Measurements from ENCODE around the gene ERC2.

Gene ERC2

DNA sequence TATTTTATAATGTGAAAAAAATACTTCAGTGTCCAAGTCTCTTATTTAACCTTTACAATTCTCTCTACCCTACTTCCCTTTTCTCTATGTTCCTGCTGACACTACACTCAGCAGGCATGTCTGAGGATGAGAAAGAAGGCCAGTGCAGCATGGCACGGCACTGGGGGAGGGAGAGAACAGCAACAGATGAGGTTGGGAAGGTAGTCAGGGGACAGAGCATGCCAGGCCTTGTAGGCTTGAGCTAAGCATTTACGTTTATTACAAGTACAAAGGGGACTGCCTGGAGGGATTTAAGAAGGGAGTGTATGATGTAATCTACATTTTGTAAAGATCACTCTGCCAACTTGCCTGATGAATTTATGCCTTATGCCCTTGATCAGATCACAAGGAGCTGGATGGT lies 863.9 kb downstream of the ERC2 start:
- DNase-seq (ENCODE audit: low read depth) = no peak
- no peak for TF ChIP-seq CTCF (conservative IDR thresholded peaks at IDR 0.05; ENCODE audit: control insufficient read depth, insufficient read depth, low read depth, low read length)
- no peak overlapping the region for H3K4me3 ChIP-seq (ENCODE audit: control insufficient read depth, low read depth, low read length)

- TF ChIP-seq CTCF (conservative IDR thresholded peaks at IDR 0.05; ENCODE audit: control insufficient read depth, insufficient read depth, low read depth, low read length) = no peak
- no peak for DNase-seq (ENCODE audit: low read depth)
Observed at GRCh38 chr3:55601366-55602080, 866.7 kb downstream of the ERC2 start.

GRCh38 chr3:55598224-55598623 lies 870.0 kb downstream of the ERC2 start:
- no peak overlapping the region for H3K4me3 ChIP-seq (ENCODE audit: control insufficient read depth, low read depth, low read length)
- DNase-seq (ENCODE audit: low read depth) = no peak
- TF ChIP-seq CTCF (conservative IDR thresholded peaks at IDR 0.05; ENCODE audit: control insufficient read depth, insufficient read depth, low read depth, low read length) = no peak

More at GRCh38 chr3:55601366-55602080, 866.7 kb downstream of the ERC2 start:
- no peak overlapping the region for H3K4me3 ChIP-seq (ENCODE audit: control insufficient read depth, low read depth, low read length)

DNA sequence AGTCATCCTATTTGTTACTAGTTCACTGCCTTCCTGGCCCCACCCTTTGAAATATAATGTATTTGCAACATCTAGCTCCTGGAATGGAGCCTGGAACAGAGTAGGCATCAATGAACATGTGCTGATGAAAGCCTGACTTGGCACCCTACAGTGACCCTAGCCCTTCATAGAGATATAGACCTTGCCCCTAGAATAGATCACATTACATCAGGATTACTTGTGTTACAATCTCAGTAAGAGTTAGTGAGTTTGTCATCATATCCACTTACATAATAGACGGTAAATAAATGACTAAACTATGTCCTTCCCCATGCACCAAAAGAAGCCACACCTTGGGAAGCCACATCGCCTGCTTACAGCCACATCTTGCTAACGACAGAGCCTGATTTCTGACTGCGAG lies 870.6 kb downstream of the ERC2 start:
- DNase-seq (ENCODE audit: low read depth) = no peak
- no peak for TF ChIP-seq CTCF (conservative IDR thresholded peaks at IDR 0.05; ENCODE audit: control insufficient read depth, insufficient read depth, low read depth, low read length)
- H3K4me3 ChIP-seq (ENCODE audit: control insufficient read depth, low read depth, low read length) = no peak overlapping the region

DNA sequence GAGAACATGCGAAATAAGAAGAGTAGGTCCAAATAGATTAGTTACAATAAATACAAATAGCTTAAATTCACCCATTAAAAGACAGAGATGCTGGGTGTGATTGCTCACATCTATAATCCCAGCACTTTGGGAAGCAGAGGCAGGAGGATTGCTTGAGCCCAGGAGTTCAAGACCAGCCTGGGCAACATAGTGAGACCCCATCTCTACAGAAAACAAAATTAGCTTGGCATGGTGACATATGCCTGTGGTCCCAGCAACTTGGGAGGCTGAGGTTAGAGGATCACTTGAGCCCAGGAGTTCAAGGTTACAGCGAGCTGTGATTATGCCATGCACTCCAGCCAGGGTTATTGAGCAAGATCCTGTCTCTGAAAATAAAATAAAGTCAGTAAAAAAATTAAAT lies 872.1 kb downstream of the ERC2 start:
- H3K4me3 ChIP-seq (ENCODE audit: control insufficient read depth, low read depth, low read length) = no peak overlapping the region
- TF ChIP-seq CTCF (conservative IDR thresholded peaks at IDR 0.05; ENCODE audit: control insufficient read depth, insufficient read depth, low read depth, low read length) = no peak
- DNase-seq (ENCODE audit: low read depth) = no peak

GRCh38 chr3:55595420-55595819 lies 872.8 kb downstream of the ERC2 start:
- DNase-seq (ENCODE audit: low read depth) = no peak
- H3K4me3 ChIP-seq (ENCODE audit: control insufficient read depth, low read depth, low read length) = no peak overlapping the region
- no peak for TF ChIP-seq CTCF (conservative IDR thresholded peaks at IDR 0.05; ENCODE audit: control insufficient read depth, insufficient read depth, low read depth, low read length)

DNA sequence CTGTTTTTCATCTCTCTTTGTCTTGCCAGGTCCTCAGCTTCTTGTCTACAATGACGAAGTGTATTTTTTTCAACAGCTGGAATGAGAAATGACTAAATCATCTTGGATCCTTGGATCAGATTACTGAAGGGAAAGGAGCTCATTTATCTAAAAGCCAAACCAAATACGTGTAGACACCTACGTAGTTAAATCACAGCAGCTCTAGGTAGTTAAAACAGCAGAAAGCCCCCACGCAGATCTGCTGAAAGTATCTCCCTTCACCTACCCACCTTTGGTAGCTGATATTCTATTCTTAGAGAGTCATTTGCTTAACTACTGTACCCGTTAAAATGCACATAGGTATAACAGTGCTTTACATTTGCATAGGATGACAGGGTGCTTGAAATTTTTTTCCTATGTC lies 875.7 kb downstream of the ERC2 start:
- no peak for DNase-seq (ENCODE audit: low read depth)
- TF ChIP-seq CTCF (conservative IDR thresholded peaks at IDR 0.05; ENCODE audit: control insufficient read depth, insufficient read depth, low read depth, low read length) = no peak
- H3K4me3 ChIP-seq (ENCODE audit: control insufficient read depth, low read depth, low read length) = no peak overlapping the region

Measured in fibroblast of mammary gland (primary cell).